Hepatocyte (in vitro differentiated cells): ENCODE results near the gene STRBP.

Source experiments
- EZH2 ChIP-seq: fragments of 200-600 bp; sonication (generic); IDR thresholded peaks from 2 replicates; pipeline ENCODE4 v1.6.1; 2016; ENCODE audit warnings: antibody characterized with exemption, mild to moderate bottlenecking, borderline replicate concordance
- TF ChIP-seq, protein P1 (sequence below): fragments of 200-600 bp; sonication (generic); IDR thresholded peaks from 2 replicates; pipeline ENCODE4 v1.5.1; 2016; ENCODE audit warnings: antibody characterized with exemption, mild to moderate bottlenecking; ENCODE audit not compliant: poor library complexity

DNA sequence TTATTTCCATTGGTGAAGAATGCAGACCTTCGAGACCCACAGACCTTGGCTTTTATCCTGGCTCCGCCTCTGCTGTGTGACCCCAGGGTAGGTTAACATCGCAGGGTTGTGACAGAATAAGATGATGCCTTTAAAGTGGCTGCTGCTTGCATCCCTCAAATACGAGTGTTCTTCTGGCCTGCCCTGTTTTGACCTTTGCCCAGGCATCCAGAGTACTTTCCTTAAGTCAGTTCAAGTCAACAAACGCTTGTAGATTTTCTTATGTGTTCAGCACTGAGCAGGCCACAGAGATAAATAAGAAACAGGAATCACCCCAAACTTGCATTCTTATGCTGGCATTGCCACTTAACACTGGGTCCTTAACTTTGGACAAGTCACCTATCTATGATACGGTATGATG is 184.7 kb downstream of the STRBP start:
- TF ChIP-seq EZH2: no peak
- TF ChIP-seq, protein P1, sequence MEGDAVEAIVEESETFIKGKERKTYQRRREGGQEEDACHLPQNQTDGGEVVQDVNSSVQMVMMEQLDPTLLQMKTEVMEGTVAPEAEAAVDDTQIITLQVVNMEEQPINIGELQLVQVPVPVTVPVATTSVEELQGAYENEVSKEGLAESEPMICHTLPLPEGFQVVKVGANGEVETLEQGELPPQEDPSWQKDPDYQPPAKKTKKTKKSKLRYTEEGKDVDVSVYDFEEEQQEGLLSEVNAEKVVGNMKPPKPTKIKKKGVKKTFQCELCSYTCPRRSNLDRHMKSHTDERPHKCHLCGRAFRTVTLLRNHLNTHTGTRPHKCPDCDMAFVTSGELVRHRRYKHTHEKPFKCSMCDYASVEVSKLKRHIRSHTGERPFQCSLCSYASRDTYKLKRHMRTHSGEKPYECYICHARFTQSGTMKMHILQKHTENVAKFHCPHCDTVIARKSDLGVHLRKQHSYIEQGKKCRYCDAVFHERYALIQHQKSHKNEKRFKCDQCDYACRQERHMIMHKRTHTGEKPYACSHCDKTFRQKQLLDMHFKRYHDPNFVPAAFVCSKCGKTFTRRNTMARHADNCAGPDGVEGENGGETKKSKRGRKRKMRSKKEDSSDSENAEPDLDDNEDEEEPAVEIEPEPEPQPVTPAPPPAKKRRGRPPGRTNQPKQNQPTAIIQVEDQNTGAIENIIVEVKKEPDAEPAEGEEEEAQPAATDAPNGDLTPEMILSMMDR: no peak
